Activated T-cell treated with anti-CD3 and anti-CD28 coated beads, Interleukin-2, amount 50 U/mL, for 48 hours (primary cell): Measurements from ENCODE around the gene PPCDC.

Source experiments
- DNase-seq, 2 experiments: peaks; one replicate each; pipeline ENCODE4 v3.0.0-alpha.2; 2020

The PPCDC gene

GRCh38 chr15:75045332-75046015, 22.1 kb downstream of the PPCDC start:
- DNase-seq = no peak

GRCh38 chr15:75048394-75048793, 25.0 kb downstream of the PPCDC start:
- no peak for DNase-seq

DNA sequence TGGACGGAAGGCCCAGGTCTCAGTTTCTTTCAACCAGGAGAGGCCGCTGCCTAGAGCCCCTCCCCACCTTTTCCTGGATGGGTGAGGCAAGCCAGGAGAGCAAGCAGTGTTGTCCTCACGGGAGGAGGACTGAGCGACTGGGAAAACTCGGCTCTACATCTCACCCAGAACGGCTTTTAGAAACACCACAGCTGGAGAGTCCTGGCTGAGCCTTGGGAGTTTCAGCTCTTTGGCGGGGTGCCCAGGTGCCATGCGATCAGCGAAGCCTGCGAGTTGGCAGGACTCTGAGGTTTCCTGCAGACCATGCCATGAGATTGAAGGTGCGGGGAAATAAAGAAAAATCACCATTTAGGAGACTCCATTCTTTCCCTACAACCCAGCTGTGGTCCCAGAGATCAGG, 26.0 kb downstream of the PPCDC start:
- DNase-seq = no peak

- no peak for DNase-seq
Measured at GRCh38 chr15:75050283-75050682, 26.9 kb downstream of the PPCDC start.

- DNase-seq = no peak
Measured at GRCh38 chr15:75051191-75051608, 27.8 kb downstream of the PPCDC start.

DNA sequence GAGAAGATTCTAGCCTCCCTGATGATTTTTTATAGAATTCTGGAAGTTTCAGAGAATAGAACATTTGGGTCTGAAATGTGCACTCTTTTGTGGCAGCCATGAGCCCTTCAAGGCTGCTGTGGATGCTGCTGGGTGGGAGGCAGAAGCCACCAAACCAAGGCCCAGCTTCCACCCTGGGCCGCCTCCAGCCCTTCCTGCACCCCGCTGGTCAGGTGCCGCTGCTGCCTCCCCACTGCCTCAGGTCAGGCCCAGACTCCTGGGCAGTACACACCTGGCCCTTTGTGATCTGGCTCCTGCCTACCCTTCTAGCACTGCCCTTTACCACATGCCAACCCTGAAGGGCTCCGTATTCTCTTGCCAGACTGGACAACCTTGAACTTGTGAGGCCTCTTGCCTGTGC, 28.3 kb downstream of the PPCDC start:
- DNase-seq = no peak

DNA sequence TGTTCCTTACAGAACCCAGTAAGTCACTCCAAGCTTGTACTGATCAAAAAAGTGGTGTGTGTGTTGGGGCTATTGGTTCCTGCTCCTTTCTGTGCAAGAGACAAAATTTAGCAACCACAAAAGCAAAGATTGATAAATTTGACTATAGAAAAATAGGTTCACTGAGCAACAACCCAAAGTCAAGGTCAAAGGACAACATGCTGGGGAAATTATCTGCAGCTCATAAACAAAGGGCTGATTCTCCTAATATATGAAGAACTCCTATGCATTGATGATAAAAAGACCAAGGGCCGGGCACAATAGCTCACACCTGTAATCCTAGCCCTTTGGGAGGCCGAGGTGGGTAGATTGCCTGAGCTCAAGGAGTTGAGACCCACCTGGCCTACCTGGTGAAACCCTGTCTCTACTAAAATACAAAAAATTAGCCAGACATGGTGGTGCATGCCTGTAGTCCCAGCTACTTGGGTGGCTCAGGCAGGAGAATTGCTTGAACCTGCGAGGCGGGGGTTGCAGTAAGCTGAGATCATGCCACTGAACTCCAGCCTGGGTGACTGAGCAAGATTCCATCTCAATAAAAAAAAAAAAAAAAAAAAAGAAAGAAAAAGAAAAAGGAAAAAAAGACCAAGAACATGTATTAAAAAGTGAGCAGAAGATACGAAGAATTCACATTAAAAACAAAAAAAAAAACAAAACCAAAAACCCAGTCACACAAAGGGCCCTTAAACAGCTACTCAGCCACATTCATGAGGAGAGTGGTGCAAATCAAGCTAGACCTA, 29.8 kb downstream of the PPCDC start:
- no peak for DNase-seq

DNA sequence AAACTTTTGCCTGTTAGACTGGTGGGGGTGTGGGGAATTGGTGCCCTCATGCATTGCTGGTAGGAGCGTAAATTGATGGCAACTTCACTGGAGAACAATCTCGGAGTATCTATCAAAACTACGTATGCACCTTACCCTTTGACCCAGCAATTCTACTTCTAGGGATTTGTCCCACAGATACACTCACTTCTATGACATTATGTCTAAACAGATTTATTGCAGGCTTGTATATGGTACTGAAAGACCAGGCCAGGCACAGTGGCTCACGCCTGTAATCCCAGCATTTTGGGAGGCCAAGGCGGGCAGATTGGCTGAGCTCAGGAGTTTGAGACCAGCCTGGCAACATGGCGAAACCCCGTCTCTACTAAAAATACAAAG, 30.3 kb downstream of the PPCDC start:
- no peak for DNase-seq

DNA sequence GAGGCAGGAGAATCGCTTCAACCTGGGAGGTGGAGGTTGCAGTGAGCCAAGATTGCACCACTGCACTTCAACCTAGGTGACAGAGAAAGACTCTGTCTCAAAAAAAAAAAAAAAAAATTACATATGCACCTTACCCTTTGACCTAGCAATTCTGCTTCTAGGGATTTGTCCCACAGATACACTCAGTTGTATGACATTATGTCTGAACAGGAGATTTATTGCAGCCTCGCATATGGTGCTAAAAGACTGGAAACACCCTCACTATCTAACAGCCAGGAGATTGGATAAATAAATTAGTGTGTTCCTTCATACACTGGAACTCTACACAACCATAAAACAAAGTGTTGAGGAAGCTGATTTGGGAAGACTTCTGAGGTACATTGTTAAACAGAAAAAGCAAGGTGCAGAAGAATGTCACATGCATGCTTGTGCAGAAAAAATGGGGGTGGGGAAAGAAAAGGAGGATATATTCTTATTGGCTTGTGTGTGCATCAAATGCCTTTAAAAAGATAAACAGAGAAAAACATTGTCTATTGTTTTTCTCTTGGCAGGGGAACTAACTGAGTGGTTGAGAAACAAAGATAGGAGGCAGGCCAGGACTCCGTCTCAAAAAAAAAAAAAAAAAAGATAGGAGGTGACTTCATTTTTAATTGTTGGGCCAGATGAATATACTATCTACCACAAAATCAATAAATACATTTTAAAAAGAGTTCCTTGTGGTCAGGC, 30.9 kb downstream of the PPCDC start:
- DNase-seq = no peak

DNA sequence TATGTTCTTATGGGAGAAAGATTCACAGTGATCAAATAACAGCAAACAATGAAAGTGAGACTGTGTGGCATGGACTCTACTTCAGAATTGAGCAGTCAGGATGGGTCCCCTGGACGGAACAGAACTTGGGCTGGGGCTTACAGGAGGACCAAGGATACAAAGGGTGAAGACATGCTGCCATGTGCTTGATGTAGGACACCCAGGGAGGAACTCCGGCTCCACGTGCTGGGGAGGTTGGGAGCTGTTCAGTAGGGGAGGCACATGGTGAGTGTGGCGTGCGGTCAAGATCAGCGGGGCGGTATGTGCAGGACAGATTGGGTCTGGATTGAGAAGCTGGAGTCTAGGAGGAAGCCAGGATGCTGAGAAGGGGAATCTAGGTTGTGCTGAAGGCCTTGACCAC, 32.6 kb downstream of the PPCDC start:
- DNase-seq = no peak

DNA sequence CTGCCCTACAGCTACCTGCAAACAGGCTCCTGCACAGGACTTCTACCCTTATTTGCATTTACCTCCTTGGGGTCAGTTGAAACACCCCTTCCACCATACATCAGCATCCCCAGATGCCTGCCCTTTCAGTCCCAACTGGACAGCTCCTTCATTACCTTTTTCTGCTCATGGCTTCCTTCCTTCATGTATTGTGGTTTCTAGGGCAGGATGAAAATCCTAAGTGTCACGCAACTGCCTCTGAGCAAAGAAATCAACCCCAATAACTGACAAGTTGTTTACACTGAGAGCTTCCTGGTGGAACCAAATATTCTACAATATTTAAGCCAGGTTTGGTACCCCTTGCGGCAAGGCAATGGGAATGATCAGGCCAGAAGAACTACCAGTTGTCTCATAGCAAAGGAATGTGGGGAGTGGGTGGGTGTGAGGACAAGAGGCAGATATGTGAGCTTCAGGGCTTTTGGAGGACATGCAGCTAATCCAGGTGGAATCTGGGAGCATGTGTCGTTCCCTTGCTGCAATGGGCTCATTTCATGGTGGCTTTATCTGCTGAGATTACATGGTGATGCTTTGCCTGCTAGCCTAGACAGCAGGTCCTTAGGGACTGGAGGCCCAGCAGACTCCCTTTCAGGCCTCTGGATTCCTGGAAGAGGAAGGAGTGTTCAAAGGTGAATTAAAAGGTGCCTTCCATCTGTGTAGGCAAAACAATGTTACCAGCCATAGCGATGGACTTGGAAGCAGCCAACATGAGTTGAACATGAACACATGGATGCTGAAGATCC, 34.9 kb downstream of the PPCDC start:
- peak; percentile 9 to 14 for DNase-seq

- peak; percentile 9 to 10 for DNase-seq
Measured at GRCh38 chr15:75059607-75060006, 36.2 kb downstream of the PPCDC start.

GRCh38 chr15:75061272-75061671, 37.9 kb downstream of the PPCDC start:
- DNase-seq = no peak

DNA sequence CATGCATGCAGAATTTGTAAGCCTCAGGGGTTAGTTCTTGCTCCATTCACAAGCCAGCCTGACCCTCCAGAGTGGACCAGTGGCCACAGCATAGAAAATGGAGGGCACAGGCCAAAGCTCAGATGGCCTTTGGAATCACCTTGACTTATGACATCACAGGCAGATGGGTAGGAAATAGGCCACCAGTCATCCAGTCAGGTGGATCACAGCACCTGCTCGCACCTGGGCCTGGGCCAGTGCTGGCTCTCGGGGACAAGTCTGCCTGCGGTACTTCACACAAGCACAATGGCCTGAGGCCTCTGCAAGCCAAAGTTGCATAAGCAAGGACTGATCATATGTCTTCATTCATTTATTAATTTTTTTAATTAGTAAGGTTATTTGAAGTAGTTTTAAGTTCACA, 39.3 kb downstream of the PPCDC start:
- no peak for DNase-seq

- no peak for DNase-seq
Measured at GRCh38 chr15:75063338-75063737, 39.9 kb downstream of the PPCDC start.

DNA sequence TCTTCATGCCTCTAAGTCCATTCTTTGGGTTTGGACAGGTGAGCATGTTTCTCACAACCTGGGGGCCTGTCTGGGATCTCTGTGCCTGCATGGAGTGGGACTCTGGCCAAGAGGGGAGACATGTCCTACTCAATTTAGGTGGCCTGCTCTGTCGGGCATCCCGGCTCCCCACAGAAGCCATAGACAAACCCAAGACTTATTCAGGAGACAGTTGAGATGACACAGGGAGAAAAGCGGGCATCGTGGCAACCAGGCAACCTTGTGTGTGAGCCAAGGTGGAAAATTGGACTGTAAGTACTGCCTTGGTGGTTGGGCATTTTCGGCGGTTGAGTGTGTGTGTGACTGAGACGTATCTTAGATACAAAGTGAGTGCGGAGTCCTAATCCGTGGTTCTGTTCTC, 40.5 kb downstream of the PPCDC start:
- no peak for DNase-seq

- no peak for DNase-seq
Measured at GRCh38 chr15:75064846-75065245, 41.5 kb downstream of the PPCDC start.

DNA sequence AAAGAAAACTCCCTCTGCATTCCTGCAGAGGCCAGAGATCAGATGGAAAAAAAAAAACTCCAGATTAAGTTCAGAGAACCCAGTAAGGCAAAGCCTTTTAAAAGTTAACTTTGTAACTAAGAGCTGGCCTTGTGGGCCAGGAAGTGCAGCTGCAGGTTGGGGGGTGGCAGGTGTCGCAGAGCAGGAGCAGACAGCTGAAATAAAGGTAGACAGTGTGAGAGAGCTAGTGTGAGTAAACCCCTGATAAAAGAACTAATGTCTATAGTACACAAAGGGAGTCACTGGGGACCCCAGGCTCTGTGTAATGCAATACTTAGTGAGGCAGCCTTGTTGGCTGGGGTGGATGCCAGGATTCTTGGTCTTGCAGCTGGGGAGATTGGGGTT, 42.1 kb downstream of the PPCDC start:
- DNase-seq = peak in 1 of 2 experiments; percentile 13

- peak; percentile 9 to 14 for DNase-seq
Measured at GRCh38 chr15:75065851-75066509, 42.6 kb downstream of the PPCDC start.

DNA sequence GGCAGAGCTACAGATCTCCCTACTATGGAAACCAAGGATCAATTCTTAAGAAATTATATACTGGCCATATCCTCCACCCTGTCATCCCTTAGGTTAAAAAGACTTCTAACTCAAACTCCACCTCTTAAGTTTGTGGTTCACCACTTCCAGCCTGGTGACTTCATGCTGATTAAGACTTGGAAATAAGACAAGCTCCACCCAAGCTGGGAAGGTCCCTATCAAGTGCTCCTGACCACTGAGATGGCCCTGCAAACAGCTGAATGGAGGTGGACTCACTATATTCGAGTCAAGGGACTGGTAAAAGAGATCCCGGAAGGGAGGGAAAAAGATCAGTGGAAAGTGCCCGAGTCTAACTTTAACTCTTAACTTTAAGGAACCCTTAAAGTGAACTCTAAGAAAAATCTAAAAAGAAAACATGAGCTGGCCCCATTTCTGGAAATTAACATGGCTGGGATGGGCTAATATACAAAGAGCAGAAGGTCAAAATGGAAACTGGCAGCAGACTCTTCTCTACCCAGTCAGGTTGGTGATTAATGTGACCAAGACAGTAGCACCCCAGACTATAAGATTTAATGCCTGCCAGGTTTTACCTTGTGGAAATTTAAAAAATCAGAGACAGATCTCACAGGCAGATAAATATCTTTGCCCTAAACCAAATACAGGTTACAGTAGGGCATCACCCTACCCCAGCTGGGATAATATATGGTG, 43.9 kb downstream of the PPCDC start:
- peak; percentile 56 for DNase-seq

- no peak for DNase-seq
Measured at GRCh38 chr15:75068748-75069147, 45.4 kb downstream of the PPCDC start.
